K562 (cell line): Measurements from ENCODE around the gene ATXN1. TPM values are rescaled to one million over a fixed set of nuclear protein-coding genes. Genes with fewer than 3 reads are reported as not detected.

ENCODE experiments used
- BCL6 ChIP-seq: fragments of 250-450 bp; sonication (Bioruptor Pico); IDR thresholded peaks from 2 replicates; pipeline ENCODE4 v1.4.0; 2020
- CBX3 ChIP-seq, 2 experiments: IDR thresholded peaks; 1 replicate in 1 of 2; 2 replicates in 1 of 2; pipeline ENCODE4 v1.6.1; 2012; ENCODE audit warnings: inconsistent platforms in 2 of 2, low read length in 2 of 2, borderline replicate concordance in 1 of 2, control low read depth in 1 of 2
- CCNT2 ChIP-seq: IDR thresholded peaks from 2 replicates; pipeline ENCODE4 v1.6.1; 2011; ENCODE audit warnings: borderline replicate concordance, low read depth, mild to moderate bottlenecking, moderate library complexity, mixed read lengths, low read length; ENCODE audit not compliant: insufficient read length; ENCODE audit errors: extremely low read depth
- ESRRB ChIP-seq: fragments of 250-450 bp; sonication (Bioruptor Pico); IDR thresholded peaks from 2 replicates; pipeline ENCODE4 v1.5.0; 2020; ENCODE audit warnings: mild to moderate bottlenecking, moderate library complexity, borderline replicate concordance
- HNRNPH1 ChIP-seq: fragments of 200-400 bp; formaldehyde crosslinking; optimal IDR thresholded peaks from 2 replicates; pipeline ENCODE3; 2017; ENCODE audit warnings: low read depth, mild to moderate bottlenecking, low read length, moderate library complexity
- MECOM ChIP-seq: fragments of 250-450 bp; sonication (Bioruptor Pico); IDR thresholded peaks from 2 replicates; pipeline ENCODE4 v1.8.0; 2022; ENCODE audit warnings: inconsistent platforms
- MTA3 ChIP-seq: fragments of 450-650 bp; formaldehyde crosslinking; IDR thresholded peaks from 2 replicates; pipeline ENCODE4 v1.6.1; 2017; ENCODE audit warnings: mild to moderate bottlenecking, borderline replicate concordance
- MYNN ChIP-seq, 2 experiments: sonication (generic); formaldehyde crosslinking in 1 of 2; IDR thresholded peaks; 2 replicates each; pipeline versions ENCODE4 v1.5.0 to v1.6.1; 2016 to 2020; ENCODE audit warnings: antibody characterized with exemption in 1 of 2, missing genetic modification reagents in 1 of 2
- POLR2A ChIP-seq: fragments of 450-650 bp; conservative IDR thresholded peaks from 2 replicates; pipeline ENCODE4 v1.6.1; 2016
- POLR2G ChIP-seq: fragments of 200-400 bp; formaldehyde crosslinking; IDR thresholded peaks from 2 replicates; pipeline ENCODE4 v1.6.1; 2017; ENCODE audit warnings: low read depth, mild to moderate bottlenecking, antibody characterized with exemption, low read length, moderate library complexity
- ZNF232 ChIP-seq: sonication (generic); formaldehyde crosslinking; IDR thresholded peaks from 2 replicates; pipeline ENCODE4 v1.8.0; 2022; ENCODE audit warnings: mild to moderate bottlenecking, missing genetic modification reagents
- ZNF263 ChIP-seq: sonication (generic); formaldehyde crosslinking; IDR thresholded peaks from 2 replicates; pipeline ENCODE4 v1.8.0; 2022; ENCODE audit warnings: mild to moderate bottlenecking, missing genetic modification reagents, borderline replicate concordance
- ZNF41 ChIP-seq: fragments of 250-450 bp; sonication (Bioruptor Pico); conservative IDR thresholded peaks from 2 replicates; pipeline ENCODE4 v1.4.0; 2020; ENCODE audit warnings: mild to moderate bottlenecking
- polyA plus RNA-seq, 8 experiments: library from polyadenylated mRNA; depleted of rRNA in 4 of 8; stranded (reverse) in 5 of 8; unstranded in 3 of 8; fragments of >200 nt; fragmentation: Nextera tagmentation in 2 of 8; fragmentation: Illumina TruSeq in 1 of 8; extraction: Ambion mirVana in 2 of 8; extraction: Trizol in 1 of 8; gene quantifications; 2 replicates each; pipeline versions ENCODE4 v1.2.1 to v1.2.3, GENCODE V29; 2011 to 2014; ENCODE audit warnings: inconsistent platforms in 1 of 8, missing spikeins in 1 of 8
- total RNA-seq, 7 experiments: library from RNA; depleted of rRNA in 6 of 7; stranded (reverse); fragments of >200 nt in 6 of 7; fragmentation: Illumina TruSeq in 2 of 7; extraction: Trizol in 2 of 7; gene quantifications; 2 replicates each; pipeline versions ENCODE4 v1.2.1 to v1.2.3, GENCODE V29; 2011 to 2021; ENCODE audit warnings: low replicate concordance in 1 of 7
- TF ChIP-seq, protein P1 (sequence below): IDR thresholded peaks from 3 replicates; pipeline ENCODE4 v1.6.1; 2011; ENCODE audit warnings: borderline replicate concordance, mild to moderate bottlenecking, moderate library complexity; ENCODE audit not compliant: insufficient read length; ENCODE audit errors: extremely low read depth
- TF ChIP-seq, protein P2 (sequence below): fragments of 150-350 bp; IDR thresholded peaks from 2 replicates; pipeline ENCODE4 v1.6.1; 2014; ENCODE audit warnings: low read depth, mild to moderate bottlenecking, low read length, borderline replicate concordance
- TF ChIP-seq, protein P3 (sequence below): sonication (generic); formaldehyde crosslinking; IDR thresholded peaks from 2 replicates; pipeline ENCODE4 v1.8.1; 2023; ENCODE audit warnings: mild to moderate bottlenecking, missing genetic modification reagents
- TF ChIP-seq, protein P4 (sequence below): fragments of 450-650 bp; conservative IDR thresholded peaks from 2 replicates; pipeline ENCODE4 v1.6.1; 2016; ENCODE audit warnings: missing genetic modification characterization, low read depth, mild to moderate bottlenecking, missing compliant biosample characterization, moderate library complexity

ATXN1 gene
- total and polyA plus RNA-seq, 9 of the 15 experiments (the other 6 are each of a cell fraction or from before 2014, with no cell fraction given), result under 0.01 to 1.2 (median 0.58) TPM

DNA sequence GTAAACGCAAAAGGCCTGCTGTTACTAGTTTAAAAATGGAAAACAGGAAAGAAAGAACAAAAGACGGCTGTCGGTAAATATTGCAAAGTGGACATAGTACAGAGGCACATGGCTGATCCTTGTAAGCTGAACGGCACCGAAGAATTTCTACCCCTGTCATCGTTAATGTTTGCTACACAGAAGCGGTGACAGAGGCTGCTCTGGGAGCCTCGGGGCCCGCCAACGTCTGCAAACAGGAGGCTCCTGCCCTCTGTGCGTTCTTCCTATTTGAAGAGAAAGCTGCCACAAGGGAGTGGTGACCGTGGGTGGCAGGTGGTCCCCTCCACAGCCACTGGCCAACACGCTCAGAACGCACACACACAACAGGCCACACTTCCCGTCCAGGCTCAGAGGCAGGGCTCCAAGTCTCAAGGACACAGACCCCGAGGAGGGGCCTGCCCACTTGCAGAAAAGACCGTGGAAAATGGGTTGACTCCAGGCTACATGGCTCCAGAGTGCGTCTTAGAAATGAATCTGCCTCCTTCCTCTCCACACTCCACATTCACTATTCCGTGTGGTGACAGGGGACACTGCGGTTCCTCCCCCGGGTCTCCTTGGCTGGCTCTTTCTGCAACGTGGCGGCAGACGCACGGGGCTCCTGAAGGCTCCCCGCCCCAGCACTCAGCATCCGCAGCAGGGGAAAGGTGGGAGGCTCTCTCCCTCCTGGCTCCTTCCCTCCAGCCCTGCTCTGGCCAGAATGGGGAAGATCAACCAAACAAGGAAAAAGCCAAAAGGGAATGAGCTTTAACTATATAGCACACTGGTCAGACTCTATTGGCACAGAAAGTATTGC, 458.3 kb downstream of the ATXN1 start (continued):
- TF ChIP-seq HNRNPH1, result no peak
- TF ChIP-seq CCNT2, result no peak
- TF ChIP-seq MYNN (IDR thresholded peaks at IDR 0.05), result no peak
- no peak for TF ChIP-seq MYNN (CRISPR knock-in tag; IDR thresholded peaks at IDR 0.05)
- TF ChIP-seq ESRRB (CRISPR knock-in tag), result no peak
- TF ChIP-seq MECOM (CRISPR knock-in tag), result no peak
- TF ChIP-seq ZNF263 (CRISPR knock-in tag), result no peak
- peak; percentile 61 for TF ChIP-seq POLR2G
- peak; percentile 26; the same call in 1 of the 2 replicates for TF ChIP-seq POLR2A
- no peak for TF ChIP-seq ZNF232 (CRISPR knock-in tag)
- no peak for TF ChIP-seq ZNF41
- TF ChIP-seq CBX3 (IDR thresholded peaks at IDR 0.05; ENCODE audit: borderline replicate concordance in 1 of 2, low read length in 2 of 2), result 0 out of 3 replicates have a peak, but pooled peaks of 1 of the 2 experiments have one; percentile 11
- 0 out of 2 replicates have a peak, but pooled peaks have one; percentile 45 for TF ChIP-seq MTA3
- no peak for TF ChIP-seq BCL6 (CRISPR knock-in tag)
- TF ChIP-seq, protein P1, sequence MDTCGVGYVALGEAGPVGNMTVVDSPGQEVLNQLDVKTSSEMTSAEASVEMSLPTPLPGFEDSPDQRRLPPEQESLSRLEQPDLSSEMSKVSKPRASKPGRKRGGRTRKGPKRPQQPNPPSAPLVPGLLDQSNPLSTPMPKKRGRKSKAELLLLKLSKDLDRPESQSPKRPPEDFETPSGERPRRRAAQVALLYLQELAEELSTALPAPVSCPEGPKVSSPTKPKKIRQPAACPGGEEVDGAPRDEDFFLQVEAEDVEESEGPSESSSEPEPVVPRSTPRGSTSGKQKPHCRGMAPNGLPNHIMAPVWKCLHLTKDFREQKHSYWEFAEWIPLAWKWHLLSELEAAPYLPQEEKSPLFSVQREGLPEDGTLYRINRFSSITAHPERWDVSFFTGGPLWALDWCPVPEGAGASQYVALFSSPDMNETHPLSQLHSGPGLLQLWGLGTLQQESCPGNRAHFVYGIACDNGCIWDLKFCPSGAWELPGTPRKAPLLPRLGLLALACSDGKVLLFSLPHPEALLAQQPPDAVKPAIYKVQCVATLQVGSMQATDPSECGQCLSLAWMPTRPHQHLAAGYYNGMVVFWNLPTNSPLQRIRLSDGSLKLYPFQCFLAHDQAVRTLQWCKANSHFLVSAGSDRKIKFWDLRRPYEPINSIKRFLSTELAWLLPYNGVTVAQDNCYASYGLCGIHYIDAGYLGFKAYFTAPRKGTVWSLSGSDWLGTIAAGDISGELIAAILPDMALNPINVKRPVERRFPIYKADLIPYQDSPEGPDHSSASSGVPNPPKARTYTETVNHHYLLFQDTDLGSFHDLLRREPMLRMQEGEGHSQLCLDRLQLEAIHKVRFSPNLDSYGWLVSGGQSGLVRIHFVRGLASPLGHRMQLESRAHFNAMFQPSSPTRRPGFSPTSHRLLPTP, result no peak
- TF ChIP-seq, protein P2, sequence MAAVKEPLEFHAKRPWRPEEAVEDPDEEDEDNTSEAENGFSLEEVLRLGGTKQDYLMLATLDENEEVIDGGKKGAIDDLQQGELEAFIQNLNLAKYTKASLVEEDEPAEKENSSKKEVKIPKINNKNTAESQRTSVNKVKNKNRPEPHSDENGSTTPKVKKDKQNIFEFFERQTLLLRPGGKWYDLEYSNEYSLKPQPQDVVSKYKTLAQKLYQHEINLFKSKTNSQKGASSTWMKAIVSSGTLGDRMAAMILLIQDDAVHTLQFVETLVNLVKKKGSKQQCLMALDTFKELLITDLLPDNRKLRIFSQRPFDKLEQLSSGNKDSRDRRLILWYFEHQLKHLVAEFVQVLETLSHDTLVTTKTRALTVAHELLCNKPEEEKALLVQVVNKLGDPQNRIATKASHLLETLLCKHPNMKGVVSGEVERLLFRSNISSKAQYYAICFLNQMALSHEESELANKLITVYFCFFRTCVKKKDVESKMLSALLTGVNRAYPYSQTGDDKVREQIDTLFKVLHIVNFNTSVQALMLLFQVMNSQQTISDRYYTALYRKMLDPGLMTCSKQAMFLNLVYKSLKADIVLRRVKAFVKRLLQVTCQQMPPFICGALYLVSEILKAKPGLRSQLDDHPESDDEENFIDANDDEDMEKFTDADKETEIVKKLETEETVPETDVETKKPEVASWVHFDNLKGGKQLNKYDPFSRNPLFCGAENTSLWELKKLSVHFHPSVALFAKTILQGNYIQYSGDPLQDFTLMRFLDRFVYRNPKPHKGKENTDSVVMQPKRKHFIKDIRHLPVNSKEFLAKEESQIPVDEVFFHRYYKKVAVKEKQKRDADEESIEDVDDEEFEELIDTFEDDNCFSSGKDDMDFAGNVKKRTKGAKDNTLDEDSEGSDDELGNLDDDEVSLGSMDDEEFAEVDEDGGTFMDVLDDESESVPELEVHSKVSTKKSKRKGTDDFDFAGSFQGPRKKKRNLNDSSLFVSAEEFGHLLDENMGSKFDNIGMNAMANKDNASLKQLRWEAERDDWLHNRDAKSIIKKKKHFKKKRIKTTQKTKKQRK, result no peak
- TF ChIP-seq, protein P3, sequence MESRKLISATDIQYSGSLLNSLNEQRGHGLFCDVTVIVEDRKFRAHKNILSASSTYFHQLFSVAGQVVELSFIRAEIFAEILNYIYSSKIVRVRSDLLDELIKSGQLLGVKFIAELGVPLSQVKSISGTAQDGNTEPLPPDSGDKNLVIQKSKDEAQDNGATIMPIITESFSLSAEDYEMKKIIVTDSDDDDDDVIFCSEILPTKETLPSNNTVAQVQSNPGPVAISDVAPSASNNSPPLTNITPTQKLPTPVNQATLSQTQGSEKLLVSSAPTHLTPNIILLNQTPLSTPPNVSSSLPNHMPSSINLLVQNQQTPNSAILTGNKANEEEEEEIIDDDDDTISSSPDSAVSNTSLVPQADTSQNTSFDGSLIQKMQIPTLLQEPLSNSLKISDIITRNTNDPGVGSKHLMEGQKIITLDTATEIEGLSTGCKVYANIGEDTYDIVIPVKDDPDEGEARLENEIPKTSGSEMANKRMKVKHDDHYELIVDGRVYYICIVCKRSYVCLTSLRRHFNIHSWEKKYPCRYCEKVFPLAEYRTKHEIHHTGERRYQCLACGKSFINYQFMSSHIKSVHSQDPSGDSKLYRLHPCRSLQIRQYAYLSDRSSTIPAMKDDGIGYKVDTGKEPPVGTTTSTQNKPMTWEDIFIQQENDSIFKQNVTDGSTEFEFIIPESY, result no peak
- TF ChIP-seq, protein P4, sequence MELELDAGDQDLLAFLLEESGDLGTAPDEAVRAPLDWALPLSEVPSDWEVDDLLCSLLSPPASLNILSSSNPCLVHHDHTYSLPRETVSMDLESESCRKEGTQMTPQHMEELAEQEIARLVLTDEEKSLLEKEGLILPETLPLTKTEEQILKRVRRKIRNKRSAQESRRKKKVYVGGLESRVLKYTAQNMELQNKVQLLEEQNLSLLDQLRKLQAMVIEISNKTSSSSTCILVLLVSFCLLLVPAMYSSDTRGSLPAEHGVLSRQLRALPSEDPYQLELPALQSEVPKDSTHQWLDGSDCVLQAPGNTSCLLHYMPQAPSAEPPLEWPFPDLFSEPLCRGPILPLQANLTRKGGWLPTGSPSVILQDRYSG (tag), result no peak
